Activated CD8-positive, alpha-beta memory T cell treated with anti-CD3 and anti-CD28 coated beads for 1 hour (primary cell): ENCODE measurements around the gene UQCC3.
A peak's percentile ranks its signal among the peaks of the same experiment; 100 is the strongest.
"Not testable (repeated sequence)": the region's sequence is repeated elsewhere in the genome, so short reads cannot be mapped to it uniquely, and the experiment has no call there.

Source experiments
- DNase-seq, 2 donors: peaks; one replicate each; pipeline ENCODE4 v3.0.0-alpha.2; 2020; ENCODE audit warnings: low read depth in 1 of 2; ENCODE audit errors: extremely low read depth in 1 of 2

UQCC3 gene, protein sequence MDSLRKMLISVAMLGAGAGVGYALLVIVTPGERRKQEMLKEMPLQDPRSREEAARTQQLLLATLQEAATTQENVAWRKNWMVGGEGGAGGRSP

DNA sequence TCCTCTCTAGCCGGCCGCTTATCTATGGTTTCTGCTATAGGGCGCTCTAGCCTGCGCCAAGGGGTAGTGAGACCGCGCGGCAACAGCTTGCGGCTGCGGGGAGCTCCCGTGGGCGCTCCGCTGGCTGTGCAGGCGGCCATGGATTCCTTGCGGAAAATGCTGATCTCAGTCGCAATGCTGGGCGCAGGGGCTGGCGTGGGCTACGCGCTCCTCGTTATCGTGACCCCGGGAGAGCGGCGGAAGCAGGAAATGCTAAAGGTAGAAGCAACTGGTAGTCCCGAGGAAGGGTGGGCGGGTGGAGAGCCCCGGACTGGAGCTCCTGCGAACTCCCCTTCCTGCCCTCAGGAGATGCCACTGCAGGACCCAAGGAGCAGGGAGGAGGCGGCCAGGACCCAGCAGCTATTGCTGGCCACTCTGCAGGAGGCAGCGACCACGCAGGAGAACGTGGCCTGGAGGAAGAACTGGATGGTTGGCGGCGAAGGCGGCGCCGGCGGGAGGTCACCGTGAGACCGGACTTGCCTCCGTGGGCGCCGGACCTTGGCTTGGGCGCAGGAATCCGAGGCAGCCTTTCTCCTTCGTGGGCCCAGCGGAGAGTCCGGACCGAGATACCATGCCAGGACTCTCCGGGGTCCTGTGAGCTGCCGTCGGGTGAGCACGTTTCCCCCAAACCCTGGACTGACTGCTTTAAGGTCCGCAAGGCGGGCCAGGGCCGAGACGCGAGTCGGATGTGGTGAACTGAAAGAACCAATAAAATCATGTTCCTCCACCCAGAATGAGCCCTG lies at the start of gene UQCC3, which contains the start of gene LBHD1:
Gene UQCC3 (plus strand): TSS at position 66 of the 782 bp plus-strand sequence. CDS start 73 bp downstream, at position 139.
Gene LBHD1 (minus strand): TSS at position 660 of the 782 bp plus-strand sequence. CDS start 2,236 bp downstream, outside the sequence.
- DNase-seq: peak in 1 of 2 donors; percentile 49

DNA sequence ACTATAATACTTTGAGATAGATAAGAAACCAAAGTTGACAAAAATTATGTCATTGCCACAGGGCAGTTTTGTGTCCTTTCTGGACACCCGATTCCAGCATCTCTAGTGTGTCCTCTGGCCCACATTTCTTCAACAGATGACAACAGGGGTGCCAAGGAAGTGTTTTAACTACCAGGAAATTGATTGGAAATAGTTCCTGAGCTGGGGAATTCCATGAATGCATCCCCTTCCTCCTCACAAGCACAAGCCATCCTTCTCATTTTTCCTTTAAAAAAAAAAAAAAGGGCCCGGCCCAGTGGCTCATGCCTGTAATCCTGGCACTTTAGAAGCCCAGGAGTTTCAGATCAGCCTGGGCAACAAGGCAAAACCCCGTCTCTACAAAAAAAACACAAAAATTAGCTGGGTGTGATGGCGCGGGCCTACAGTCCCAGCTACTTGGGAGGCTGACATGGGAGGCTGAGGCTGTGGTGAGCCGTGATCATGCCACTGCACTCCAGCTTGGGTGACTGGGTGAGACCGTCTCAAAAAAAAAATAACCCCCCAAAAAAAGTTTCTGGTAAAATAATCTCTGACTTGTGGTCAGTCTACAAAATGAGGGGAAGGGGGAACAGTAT lies 48.9 kb upstream of the UQCC3 start:
- no peak for DNase-seq

DNA sequence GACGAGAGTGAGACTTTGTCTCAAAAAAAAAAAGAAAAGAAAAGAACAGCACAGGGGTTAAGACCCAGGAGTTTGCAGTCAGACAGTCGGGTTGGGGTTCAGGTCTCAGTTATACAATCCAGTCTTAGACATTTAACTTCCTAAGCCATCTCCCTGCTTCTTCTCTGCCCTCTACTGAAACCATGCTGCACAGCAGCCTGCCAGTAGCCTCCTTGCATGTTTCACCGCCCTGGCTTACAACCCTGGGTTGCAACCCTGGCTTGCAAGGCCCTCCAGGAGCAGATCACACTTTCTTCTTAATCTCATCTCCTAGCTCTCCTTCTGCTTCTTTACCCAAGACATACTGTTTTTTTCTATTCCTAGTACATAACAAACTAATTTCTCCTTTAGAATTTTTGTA lies 43.8 kb upstream of the UQCC3 start:
- DNase-seq: no peak

DNA sequence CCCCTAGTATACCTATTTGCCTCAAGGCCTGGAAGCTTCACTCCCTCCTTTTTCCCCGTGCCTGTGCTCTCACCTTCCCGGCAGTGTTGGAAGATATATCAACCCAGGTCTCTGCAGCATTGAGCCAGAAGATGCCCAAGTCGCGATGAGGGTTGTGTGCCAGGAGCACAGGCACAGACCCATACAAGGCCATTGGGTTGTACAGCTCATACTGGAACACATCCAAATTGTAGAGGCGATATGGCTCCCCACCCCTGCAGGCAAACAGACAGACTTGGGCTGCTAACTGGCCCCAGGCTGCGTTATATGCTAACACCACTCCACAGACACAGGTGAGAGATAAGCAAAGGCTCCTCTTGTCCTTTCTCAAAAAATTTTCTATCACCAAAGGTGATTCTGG lies 39.0 kb upstream of the UQCC3 start:
- DNase-seq: no peak

DNA sequence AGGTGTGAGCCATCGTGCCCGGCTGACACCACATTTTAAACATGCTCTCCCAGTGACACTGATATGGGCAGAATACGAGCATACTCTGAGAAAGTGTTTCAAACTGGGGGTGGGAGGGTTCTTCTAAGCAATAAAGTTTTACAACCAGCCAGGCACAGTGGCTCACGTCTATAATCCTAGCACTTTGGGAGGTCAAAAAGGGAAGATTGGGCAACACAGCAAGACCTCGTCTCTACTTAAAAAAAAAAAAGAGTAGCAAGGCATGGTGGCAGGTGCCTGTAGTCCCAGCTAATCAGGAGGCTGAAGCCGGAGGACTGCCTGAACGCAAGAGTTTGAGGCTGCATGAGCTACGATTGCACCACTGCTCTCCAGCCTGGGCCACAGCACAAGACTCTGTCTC lies 27.3 kb upstream of the UQCC3 start:
- DNase-seq: no peak

DNA sequence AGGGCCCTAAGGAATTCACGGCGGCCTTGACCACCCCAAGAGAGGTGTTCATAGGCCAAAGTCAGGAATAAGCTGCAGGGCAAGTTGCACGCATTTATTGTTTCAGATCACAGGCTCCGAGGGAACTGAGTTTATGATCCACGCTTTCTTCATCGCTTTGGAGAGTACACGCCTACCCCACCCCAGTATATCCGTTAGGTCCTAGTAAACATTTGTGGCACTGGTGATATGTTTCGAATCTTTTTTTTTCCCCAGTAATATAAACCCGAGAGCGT lies 25.9 kb upstream of the UQCC3 start:
- DNase-seq: no peak

DNA sequence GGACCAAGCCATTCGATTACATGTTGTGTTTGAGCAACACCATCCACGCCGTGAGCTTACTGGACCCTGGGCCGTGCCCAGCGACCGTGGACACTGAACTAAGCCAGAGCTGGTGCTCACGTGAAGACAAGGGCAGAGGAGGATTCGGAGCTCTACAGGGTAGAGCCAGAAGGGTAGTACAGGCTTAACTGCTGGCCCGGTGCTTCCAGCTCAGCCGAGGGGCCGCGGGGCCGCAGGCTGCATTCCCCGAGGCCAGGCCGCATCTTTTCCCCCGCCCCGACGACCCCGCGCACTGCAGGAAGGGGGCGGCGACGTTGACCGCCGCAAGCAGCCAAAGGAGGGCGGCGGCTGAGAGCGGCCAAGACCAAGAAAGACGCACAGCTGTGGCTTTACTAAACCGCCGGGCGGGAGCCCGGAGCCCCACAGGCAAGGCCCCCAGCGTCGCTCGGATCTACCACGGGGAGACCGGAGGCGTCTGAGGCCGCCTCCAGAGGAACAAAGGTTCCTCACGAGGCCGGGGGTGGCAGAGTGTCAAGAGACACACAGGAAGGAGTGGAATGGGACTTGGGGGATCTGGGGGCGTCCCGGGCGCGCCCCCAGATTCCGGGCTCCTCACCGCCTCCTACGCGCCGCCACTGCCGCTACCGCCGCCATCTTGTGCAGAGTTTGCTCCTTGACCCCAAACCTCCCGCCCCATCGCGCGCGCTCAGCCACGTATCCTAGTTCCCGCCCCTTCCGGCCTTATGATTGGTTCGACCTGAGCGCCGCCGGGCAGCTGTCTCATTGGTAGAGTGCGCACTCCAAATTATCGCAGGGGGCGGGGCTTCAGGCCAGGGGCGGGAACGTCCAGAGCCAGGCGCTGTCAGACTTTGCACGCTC lies 25.3 kb upstream of the UQCC3 start, which contains the start of gene GANAB:
Gene GANAB (minus strand): TSS at position 668 of the 879 bp plus-strand sequence. CDS start 14 bp downstream, at position 654.
- peak; percentile 98 for DNase-seq

DNA sequence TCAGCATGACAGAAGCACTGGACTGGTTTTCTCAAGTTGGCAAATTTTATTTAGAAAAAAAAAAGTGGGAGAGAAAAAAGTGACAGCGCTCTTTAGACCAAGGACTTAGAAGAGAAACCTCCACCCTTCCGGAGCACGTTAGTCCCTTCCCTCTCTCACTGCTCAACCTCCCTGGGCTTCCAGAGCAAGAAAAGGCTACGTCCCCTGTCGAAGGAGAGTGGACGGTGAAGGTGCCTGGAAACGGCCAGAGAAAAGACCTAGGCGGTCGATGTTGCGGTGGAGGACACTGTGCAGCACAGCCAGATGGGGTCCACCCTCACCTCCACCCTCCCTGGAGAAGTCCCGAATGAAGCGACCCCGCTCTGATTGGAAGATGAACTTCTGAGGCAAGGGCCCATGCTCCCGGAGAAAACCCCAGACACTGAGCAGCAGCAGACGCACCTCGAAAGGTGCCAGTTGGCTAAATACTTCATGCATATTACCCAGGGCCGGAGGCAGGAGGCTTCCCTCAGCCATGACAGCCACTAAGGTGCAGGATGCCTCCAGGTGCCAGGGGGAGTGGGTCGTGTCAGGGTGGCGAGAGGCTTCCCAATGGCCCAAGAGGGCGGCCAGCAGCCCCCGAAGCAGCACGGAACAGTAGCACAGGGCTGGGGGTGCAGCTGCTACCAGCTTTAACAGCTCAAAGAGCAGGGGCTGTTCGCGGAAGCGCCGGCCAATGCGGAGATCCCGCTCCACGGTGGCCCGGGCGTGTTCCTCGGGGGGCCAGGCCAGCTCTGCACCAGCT lies 24.5 kb upstream of the UQCC3 start:
- no peak for DNase-seq

DNA sequence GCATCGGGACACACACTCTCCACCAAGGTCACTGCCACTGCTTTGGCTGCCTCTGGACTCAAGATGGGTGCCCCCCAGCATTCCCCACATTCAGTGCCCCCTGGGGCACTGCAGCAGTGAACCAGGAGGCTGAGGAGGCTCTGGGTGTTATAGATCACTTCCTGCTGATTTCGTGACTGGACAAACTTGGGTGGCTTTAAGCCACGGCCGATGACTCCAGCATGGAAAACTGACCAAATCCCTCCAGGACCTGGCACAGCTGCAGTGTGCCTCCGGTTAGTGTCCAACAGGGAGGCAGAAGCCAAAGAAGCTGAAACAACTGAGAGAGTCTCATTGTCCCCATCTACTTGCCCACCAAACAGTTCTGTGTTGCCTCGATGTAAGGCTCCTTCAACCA lies 23.9 kb upstream of the UQCC3 start:
- no peak for DNase-seq

DNA sequence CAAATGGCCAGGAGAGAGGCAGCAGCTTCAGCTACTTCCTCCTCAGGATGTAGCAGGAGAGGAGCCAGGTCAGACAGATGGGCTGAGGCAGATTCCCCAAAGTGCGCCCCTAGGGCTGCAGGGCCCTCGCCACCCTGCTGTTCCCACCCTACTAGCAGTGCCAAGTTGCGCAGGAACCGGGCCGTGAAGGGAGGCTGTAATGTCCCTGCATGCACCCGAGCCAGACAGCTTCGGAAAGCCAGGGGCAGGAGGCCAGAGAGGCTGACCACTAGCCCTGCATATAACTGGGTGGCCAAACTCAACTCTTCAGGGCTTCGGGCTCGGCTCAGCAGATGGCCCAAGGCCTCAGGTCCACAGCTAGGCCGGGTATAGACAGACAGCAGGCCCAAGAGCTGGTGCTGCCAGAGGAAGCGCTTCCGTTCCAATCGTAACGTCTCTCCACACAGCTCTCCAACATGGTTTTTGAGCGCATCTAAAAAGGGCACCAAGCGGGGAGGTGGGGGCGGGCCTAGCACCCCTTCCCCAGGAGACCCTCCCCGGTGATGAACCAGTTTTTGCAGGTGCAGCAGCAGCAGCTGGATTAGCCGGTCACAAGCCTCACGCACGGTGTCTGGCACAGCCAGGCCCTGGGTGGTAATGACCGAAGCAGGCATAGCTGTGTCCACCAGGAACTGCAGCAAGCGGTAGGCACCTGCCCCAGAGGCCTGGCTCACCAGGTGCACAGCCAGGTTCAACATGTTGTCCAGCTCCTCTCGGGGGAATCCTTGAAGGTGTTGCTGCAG lies 23.1 kb upstream of the UQCC3 start:
- no peak for DNase-seq

DNA sequence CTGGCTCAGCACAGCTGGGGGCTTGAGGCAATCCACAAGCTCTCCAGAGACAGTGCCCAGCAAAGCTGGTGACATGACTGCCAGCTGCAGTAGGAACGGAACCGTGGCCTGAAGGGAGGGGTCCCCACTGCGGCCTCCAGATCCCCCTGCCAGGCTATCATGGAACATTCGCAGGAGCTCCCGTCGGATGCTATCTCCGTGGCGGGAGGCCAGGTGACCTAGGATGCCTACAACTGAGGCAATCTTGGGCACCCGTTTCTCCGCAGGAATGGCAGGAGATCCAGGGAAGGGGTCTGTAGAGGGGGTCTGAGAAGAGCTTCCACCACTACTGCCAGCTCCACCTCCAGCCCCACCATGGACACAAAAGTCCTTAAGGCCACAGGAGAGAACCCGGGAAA lies 22.5 kb upstream of the UQCC3 start:
- DNase-seq: no peak

DNA sequence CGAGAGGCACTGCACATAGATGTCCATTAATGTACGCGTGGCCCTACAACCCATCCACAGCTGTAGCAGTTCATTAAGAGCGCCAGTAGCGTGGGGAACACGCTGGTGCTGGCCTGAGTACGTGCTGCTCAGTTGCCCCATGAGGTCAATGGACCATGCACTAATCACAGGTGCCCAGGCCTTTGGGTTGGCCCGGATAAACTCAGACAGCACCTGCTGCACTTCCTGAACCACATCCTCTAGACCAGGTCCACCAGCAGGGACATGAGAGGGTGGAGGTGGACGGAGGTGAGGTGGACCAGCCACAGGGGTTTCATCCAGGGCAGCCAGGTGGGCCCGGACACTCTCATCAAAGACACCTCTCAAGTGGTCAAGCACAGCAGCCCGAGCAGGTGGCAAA lies 22.0 kb upstream of the UQCC3 start:
- DNase-seq: no peak

DNA sequence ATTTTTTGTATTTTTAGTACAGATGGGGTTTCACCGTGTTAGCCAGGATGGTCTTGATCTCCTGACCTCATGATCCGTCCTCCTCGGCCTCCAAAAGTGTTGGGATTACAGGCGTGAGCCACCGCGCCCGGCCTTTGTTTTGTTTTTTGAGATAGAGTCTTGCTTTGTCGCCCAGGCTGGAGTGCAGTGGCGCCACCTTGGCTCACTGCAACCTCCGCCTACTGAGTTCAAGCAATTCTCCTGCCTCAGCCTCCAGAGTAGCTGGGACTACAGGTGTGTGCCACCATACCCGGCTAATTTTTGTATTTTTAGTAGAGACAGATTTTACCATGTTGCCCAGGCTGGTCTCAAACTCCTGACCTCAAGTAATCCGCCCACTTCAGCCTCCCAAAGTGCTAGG lies 21.2 kb upstream of the UQCC3 start:
- DNase-seq: not testable (repeated sequence)

DNA sequence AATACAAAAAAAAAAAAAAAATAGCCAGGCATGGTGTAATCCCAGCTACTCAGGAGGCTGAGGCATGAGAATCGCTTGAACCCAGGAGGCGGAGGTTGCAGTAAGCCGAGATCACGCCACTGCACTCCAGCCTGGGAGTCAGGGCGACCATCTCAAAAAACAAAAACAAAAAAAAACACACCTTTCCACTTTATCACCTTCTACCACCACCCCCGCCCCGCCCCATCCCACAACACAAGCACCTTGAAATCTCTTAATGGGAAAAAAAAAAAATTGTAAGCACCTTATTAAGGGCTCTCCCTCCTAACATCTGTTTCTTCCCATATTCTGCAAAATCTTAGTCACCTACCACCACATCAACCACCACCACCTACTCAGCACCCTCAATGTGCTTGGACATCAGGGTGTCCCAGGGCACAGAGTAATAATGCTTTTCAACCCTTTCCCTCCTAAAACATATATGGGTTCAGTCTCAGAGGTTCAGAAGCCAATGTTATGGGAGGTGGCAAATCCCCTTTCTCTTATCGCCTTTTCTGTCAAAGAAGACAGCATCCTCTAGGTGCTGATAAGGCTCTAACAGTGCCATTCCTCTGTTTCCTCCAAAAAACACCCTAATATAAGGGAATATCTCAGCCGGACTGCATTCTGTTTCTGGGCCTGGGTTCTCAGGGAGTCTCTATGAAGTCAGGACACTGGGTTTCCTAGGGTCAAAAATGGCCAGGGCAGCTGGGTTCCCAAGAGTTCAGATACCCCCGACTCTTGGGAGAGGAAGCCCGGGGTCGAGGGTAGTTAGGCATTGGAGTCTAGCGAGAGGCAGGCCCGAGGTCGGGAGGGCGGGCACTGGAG lies 19.1 kb upstream of the UQCC3 start:
- DNase-seq: no peak

DNA sequence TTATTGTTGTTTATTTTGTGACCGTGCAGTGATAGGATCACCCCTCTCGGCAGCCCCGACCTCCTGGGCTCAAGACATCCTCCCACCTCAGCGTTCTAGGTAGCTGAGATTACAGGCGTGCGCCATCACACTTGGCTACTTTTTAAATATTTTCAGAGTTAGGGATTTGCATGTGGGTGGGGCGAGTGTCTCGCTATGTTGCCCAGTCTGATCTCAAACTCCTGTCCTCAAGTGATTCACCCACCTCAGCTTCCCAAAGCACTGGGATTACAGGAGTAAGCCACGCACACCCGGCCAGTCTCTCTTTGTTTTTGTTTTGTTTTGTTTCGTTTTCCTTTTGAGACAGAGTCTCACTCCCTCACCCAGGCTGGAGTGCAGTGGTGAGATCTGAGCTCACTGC lies 17.2 kb upstream of the UQCC3 start:
- DNase-seq: no peak

DNA sequence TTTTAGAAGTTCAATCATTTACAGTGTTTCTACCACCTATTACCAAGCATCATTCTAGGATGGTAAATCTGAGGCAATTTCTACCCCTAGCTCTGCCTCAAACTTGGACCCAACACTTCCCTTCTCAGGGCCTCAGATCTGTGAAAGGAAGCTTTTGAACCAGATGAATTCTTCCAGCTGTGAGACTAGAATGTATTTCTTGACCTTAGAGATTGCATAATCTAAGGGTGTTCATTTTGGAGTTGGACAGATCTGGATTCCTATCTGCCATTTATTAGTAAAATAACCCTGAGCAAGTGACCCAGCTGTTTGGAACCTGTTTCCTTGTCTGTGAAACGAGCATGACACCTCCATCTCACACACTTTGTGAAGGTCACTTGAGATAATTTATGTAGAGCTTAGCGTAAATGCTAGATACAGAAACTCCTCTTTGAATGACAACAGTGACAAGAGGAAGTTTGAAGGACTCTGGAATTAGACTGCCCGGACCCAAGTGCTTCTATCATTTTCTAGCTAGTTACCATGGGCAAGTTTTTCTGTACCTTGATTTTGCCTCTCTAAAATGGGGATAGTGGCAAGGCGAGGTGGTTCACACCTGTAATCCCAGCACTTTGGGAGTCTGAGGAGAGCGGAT lies 14.6 kb upstream of the UQCC3 start:
- no peak for DNase-seq

DNA sequence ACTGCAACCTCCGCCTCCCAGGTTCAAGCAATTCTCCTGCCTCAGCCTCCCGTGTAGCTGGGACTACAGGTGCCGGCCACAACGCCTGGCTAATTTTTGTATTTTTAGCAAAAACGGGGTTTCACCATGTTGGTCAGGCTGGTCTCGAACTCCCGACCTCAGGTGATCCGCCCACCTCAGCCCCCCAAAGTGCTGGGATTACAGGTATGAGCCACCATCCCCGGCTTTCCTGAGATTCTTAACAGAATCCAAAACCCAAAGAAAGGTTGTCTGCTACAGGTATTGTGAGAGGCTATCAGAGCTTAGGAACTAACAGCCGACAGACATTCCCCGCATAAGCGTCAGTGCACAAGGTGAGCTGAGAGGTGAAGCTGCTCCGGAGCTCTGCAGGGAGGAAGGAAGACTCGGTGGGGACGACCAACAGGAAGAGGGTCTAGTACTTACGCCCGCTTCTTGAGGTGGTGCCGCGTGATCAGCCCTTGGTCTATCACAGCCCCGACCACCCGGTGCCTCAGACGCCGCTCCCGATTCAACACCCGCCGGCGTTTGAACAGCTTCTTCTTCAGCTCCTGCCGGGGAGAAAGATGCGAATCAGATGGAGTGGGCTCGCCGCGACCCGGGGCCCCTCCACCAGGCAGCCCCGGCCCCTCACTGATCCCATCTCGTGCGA lies 6.9 kb upstream of the UQCC3 start:
- DNase-seq: no peak

DNA sequence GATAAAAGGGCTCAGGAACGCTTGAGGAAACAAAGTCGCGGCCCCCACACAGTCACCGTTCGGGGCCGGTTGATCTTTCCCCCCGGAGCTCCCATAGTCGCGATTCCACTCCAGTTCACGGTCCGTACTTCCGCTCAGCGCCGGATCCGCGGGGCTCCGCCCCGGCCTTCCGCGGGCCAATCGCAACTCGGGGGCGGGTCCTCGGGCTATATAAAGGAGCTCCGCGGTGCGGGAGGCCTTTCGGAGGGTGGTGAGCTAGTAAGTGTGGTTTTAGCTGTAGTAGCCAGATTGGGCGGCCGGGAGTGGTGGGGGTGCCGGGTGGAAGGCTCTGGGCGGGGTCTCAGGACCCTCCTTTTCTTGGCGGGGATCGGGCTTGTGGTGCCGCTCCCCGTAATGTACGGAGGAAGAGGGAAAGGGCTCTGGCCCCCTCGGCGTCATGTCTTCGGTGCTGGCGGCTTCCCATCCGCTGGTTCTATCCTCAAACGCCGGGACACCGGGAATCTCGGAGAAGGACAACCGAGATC lies 6.3 kb upstream of the UQCC3 start, which contains the start of the genes C11orf98 and CSKMT:
Gene C11orf98 (minus strand): TSS at position 136 of the 524 bp plus-strand sequence. CDS start 41 bp downstream, at position 95.
Gene CSKMT (plus strand): TSS at position 238 of the 524 bp plus-strand sequence. CDS start 568 bp downstream, outside the sequence.
- peak; percentile 90 to 91 for DNase-seq
